ENCODE measurements around the gene LIF.

Gene LIF

DNA sequence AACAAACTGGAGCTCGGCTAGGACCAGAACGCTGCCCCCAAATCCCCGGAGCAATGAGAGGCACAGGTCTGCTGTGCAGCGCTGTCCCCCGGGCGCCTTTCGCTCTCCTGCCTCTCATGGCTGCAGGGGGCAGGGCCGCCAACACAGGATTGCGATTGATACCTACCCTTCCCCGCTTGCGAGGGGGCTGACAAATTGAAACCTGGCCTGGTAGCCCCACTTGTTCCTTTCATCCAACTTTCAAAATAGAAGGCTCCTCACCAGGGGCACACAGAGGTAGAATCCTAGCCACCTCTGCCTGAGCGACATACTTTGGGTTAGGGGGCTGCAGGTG, 43.4 kb upstream of the LIF start:
- no peaks in the 10 kb centered on the region for H3K9me3 ChIP-seq (ENCODE audit: control insufficient read depth in 1 of 2, low read length in 2 of 2)
- H3K4me3 ChIP-seq (ENCODE audit: low read depth in 1 of 2, low read length in 2 of 2), result peak overlapping the region; percentile 67 to 82
- peak overlapping the region; percentile 65 for H3K27ac ChIP-seq (ENCODE audit: low read depth, low read length)
- no peaks in the 10 kb centered on the region for H3K27me3 ChIP-seq (ENCODE audit: control insufficient read depth in 1 of 2, insufficient read depth in 2 of 2, low read length in 2 of 2)
- peak overlapping the region; percentile 23 to 43 for H3K9ac ChIP-seq (ENCODE audit: low read depth in 1 of 2, low read length in 2 of 2)
- peaks cover 15 to 35% of the 10 kb centered on the region in 2 donors for H3K36me3 ChIP-seq (ENCODE audit: control insufficient read depth in 1 of 2, insufficient read depth in 2 of 2, low read length in 2 of 2)
- H3K4me1 ChIP-seq (ENCODE audit: control insufficient read depth in 1 of 2, insufficient read depth in 2 of 2, low read length in 2 of 2), result peaks cover 28 to 36% of the 10 kb centered on the region in 2 donors

DNA sequence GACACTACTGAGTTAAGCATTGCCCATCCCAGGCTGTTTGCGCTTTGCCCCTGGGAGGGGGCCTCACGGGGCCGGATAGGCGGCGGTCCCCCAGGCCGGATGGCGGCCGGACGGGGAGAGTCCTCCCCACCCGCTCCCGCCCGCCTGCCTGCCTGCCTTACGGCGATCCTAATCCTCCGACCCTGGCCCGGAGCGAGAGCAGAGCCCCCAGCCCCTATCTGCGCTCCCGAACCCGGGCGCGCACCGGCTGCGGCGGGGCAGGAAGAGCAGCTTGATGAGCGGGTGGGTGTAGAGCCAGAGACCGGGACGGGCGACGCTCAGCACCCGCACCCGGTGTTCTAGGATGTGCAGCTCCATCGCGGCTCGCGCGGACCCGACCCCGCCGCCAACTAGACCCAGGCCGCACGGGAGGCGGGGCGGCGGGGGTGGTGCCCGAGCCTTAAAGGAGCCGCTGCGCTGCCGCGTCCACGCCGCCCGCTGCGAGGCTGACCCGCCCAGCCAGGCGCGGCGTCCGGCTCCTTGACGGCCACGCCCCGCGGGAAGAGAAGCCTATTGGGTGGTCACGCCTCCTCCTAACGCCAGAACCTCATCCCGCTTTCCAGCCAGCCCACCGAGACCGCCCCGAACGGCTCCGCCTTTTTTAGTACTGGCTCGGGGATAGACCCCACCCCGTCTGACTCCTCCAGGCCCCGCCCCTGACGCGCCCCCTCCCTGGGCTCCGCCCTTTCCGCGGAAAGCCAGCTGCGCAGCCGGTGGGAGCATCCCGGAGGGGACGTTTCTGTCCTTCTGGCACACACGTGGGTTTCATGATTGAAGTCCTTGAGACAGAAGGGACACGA, 42.8 kb upstream of the LIF start, which contains the start of gene CASTOR1:
Gene CASTOR1 (minus strand): TSS at position 365 of the 839 bp plus-strand sequence. CDS start 8 bp downstream, at position 357.
- no peaks in the 10 kb centered on the region for H3K27me3 ChIP-seq (ENCODE audit: control insufficient read depth in 1 of 2, insufficient read depth in 2 of 2, low read length in 2 of 2)
- H3K9ac ChIP-seq (ENCODE audit: low read depth in 1 of 2, low read length in 2 of 2), result peak within 1 kb of the TSS; percentile 61 to 69
- H3K4me3 ChIP-seq (ENCODE audit: low read depth in 1 of 2, low read length in 2 of 2), result peak within 1 kb of the TSS; percentile 82
- no peaks in the 10 kb centered on the region for H3K9me3 ChIP-seq (ENCODE audit: control insufficient read depth in 1 of 2, low read length in 2 of 2)
- H3K27ac ChIP-seq (ENCODE audit: low read depth, low read length), result peak within 1 kb of the TSS; percentile 71
- H3K4me1 ChIP-seq (ENCODE audit: control insufficient read depth in 1 of 2, insufficient read depth in 2 of 2, low read length in 2 of 2), result peaks cover 28 to 36% of the 10 kb centered on the region in 2 donors
- peaks cover 13 to 29% of the 10 kb centered on the region in 2 donors for H3K36me3 ChIP-seq (ENCODE audit: control insufficient read depth in 1 of 2, insufficient read depth in 2 of 2, low read length in 2 of 2)

DNA sequence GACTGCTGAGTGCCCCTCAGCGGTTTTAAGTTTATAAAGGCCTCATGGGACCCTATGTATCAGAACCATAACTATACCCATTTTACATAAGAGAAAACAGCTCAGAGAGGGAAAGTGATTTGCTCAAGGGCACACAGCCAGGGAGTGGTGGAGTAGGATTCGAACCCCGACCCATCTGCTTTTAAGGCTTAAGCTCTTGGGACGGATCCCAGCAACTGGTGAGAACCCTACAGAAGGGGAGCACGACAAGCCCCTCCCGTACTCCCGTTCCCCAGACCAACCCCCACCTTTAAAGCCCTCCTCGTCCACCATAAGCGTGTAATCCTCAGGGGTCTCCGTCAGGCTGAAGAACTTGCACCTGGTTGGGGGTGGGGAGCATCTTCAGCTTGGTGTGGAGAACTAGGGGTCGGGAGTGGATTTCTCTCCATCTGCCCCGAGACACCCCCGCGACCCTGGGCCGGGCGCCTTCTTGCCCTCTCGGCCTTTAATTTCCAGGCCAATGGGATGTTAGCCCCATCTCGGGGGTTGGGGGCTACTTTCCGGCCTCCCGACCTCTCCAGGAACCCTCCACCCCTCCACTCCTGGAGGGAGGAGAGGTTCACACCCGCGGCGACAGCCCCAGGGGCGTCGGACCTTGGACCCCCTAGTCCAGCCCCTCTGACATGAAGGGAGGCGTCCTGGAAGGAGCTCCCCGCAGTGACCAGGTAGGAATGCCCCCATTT, 42.0 kb upstream of the LIF start:
- H3K27me3 ChIP-seq (ENCODE audit: control insufficient read depth in 1 of 2, insufficient read depth in 2 of 2, low read length in 2 of 2), result no peaks in the 10 kb centered on the region
- peak overlapping the region; percentile 61 to 69 for H3K9ac ChIP-seq (ENCODE audit: low read depth in 1 of 2, low read length in 2 of 2)
- peak overlapping the region; percentile 71 for H3K27ac ChIP-seq (ENCODE audit: low read depth, low read length)
- H3K4me1 ChIP-seq (ENCODE audit: control insufficient read depth in 1 of 2, insufficient read depth in 2 of 2, low read length in 2 of 2), result peaks cover 28 to 36% of the 10 kb centered on the region in 2 donors
- peaks cover 6 to 21% of the 10 kb centered on the region in 2 donors for H3K36me3 ChIP-seq (ENCODE audit: control insufficient read depth in 1 of 2, insufficient read depth in 2 of 2, low read length in 2 of 2)
- no peaks in the 10 kb centered on the region for H3K9me3 ChIP-seq (ENCODE audit: control insufficient read depth in 1 of 2, low read length in 2 of 2)
- peak overlapping the region; percentile 82 for H3K4me3 ChIP-seq (ENCODE audit: low read depth in 1 of 2, low read length in 2 of 2)

DNA sequence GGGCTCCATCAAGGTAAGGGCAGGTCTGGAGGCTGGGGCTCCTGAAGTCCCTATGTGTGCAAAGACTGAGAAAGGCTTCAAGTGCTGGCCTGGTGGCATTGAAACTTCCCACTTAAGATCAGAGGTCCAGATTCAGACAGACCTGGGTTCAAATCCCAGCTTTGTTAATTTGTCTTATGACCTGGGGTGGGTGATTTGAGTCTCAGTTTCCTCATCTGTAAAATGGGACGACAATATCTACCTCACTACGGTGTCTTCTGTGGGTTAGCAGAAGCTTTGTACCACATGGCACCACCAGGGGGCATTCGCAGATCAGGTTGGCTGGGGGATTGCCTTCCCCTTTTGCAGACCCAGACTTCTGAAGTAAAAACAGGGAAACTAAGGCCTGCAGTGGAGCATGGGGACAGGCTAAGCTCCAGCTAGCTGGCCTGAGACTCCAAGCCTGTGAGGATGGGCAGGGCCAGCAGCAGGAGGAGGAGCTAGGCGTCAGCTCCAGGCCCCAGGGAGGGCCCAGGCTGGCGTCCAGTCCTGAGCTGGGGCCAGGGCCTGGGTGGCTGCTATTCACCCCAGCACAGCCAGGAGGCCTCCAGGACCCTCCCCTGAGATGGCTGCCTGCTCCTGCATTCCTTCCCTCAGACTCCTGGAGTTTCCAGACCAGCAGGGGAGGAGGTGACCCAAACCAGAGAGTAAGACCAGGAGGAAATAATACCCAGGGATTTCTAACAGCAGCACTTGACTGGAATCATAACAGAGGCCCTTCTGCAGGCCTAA, 41.3 kb upstream of the LIF start:
- H3K9me3 ChIP-seq (ENCODE audit: control insufficient read depth in 1 of 2, low read length in 2 of 2), result no peaks in the 10 kb centered on the region
- peak overlapping the region in 1 of 2 donors; percentile 69 for H3K9ac ChIP-seq (ENCODE audit: low read depth in 1 of 2, low read length in 2 of 2)
- H3K27me3 ChIP-seq (ENCODE audit: control insufficient read depth in 1 of 2, insufficient read depth in 2 of 2, low read length in 2 of 2), result no peaks in the 10 kb centered on the region
- H3K36me3 ChIP-seq (ENCODE audit: control insufficient read depth in 1 of 2, insufficient read depth in 2 of 2, low read length in 2 of 2), result peaks cover 0 to 14% of the 10 kb centered on the region in 2 donors
- H3K4me3 ChIP-seq (ENCODE audit: low read depth in 1 of 2, low read length in 2 of 2), result peak overlapping the region; percentile 82
- peaks cover 28 to 36% of the 10 kb centered on the region in 2 donors for H3K4me1 ChIP-seq (ENCODE audit: control insufficient read depth in 1 of 2, insufficient read depth in 2 of 2, low read length in 2 of 2)
- H3K27ac ChIP-seq (ENCODE audit: low read depth, low read length), result no peak overlapping the region

DNA sequence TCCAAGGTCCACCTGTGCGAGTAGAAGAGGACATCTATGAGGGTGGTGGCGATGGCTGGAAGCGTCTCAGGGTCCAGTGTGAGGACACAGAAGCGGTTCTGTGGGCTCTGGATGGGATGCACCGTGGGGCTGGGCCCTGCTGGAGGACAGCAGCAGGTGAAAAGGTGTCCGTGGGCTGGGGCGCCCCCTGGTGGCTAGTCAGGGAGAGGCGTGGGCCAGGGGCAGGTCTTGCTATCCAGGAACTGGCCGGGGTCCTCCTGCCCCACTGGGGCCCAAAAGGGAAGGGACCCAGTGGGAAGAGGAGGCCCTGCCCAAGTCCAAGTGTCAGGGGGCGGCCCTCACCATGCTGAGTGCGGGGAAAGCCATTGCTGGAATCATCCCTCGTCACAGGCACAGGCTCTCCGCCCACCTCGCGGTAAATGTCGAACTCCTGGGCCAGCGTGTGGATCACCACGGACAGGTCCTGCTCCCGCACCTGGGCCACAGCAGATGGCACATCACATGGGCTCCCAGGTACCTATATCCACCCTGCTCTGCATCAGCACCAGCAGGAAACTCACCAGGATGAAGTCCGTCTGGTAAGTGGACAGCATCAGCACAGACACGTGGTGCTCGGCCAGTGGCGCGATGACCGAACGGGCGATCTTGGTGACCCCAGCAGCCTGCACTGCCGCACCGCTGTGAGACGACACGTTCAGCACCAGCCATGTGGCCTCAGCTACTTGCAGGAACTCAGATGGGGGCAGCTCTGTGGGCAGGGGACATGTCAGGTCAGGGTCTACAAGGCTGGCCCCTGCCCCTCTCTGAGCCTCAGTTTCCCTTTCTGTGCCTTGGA, 40.5 kb upstream of the LIF start:
- no peaks in the 10 kb centered on the region for H3K9me3 ChIP-seq (ENCODE audit: control insufficient read depth in 1 of 2, low read length in 2 of 2)
- peaks cover 28 to 36% of the 10 kb centered on the region in 2 donors for H3K4me1 ChIP-seq (ENCODE audit: control insufficient read depth in 1 of 2, insufficient read depth in 2 of 2, low read length in 2 of 2)
- H3K27ac ChIP-seq (ENCODE audit: low read depth, low read length), result no peak overlapping the region
- peaks cover 0 to 6% of the 10 kb centered on the region in 2 donors for H3K36me3 ChIP-seq (ENCODE audit: control insufficient read depth in 1 of 2, insufficient read depth in 2 of 2, low read length in 2 of 2)
- H3K4me3 ChIP-seq (ENCODE audit: low read depth in 1 of 2, low read length in 2 of 2), result no peak overlapping the region
- H3K9ac ChIP-seq (ENCODE audit: low read depth in 1 of 2, low read length in 2 of 2), result peak overlapping the region in 1 of 2 donors; percentile 16
- H3K27me3 ChIP-seq (ENCODE audit: control insufficient read depth in 1 of 2, insufficient read depth in 2 of 2, low read length in 2 of 2), result no peaks in the 10 kb centered on the region

DNA sequence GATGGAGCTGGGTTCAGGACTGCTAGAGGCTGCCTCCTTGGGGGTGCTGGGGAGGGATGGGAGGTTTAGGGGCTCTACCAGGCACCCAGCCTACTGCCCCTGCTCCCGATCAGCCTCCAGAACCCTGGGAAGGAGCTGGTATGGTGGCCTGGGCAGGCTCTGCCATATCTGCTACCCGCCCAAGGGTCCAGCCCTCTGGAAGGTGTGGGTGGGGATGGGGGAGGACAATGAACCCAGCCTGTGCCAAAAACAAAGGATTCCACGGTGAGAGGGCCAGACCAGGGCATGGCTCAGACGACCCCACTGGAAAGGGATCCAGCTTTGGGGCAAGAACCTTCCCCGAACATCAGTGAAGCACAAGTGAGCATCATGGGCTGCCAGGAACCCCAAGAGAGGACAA, 39.8 kb upstream of the LIF start:
- Histone ChIP-seq H3K9me3 (ENCODE audit: control insufficient read depth in 1 of 2, low read length in 2 of 2) (no peaks in the 10 kb centered on the region), H3K27me3 (ENCODE audit: control insufficient read depth in 1 of 2, insufficient read depth in 2 of 2, low read length in 2 of 2) (no peaks in the 10 kb centered on the region), H3K4me1 (ENCODE audit: control insufficient read depth in 1 of 2, insufficient read depth in 2 of 2, low read length in 2 of 2) (peaks cover 25 to 35% of the 10 kb centered on the region in 2 donors), H3K27ac (ENCODE audit: low read depth, low read length) (no peak overlapping the region), H3K4me3 (ENCODE audit: low read depth in 1 of 2, low read length in 2 of 2) (no peak overlapping the region), H3K9ac (ENCODE audit: low read depth in 1 of 2, low read length in 2 of 2) (no peak overlapping the region), H3K36me3 (ENCODE audit: control insufficient read depth in 1 of 2, insufficient read depth in 2 of 2, low read length in 2 of 2) (peaks cover 0 to 4% of the 10 kb centered on the region in 2 donors)

DNA sequence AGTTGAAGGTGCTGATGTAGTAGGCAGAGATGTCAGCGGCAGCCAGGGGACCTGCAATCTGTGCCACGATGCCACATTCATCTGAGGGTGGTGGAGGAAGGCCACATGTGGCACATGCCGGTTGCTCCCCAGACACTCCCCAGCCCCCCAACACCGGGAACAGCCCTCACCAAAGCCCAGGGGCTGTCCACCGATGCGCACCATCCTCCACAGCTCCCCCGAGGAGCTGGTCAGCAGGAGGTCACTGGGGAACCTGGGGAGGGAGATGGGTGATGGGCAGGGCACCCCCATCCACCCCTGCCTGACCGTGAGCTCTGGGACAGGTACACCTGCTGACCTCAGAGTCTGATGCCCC, 39.3 kb upstream of the LIF start:
- H3K9ac ChIP-seq (ENCODE audit: low read depth in 1 of 2, low read length in 2 of 2), result no peak overlapping the region
- peaks cover 20 to 30% of the 10 kb centered on the region in 2 donors for H3K4me1 ChIP-seq (ENCODE audit: control insufficient read depth in 1 of 2, insufficient read depth in 2 of 2, low read length in 2 of 2)
- no peak overlapping the region for H3K27ac ChIP-seq (ENCODE audit: low read depth, low read length)
- no peaks in the 10 kb centered on the region for H3K9me3 ChIP-seq (ENCODE audit: control insufficient read depth in 1 of 2, low read length in 2 of 2)
- H3K27me3 ChIP-seq (ENCODE audit: control insufficient read depth in 1 of 2, insufficient read depth in 2 of 2, low read length in 2 of 2), result no peaks in the 10 kb centered on the region
- H3K36me3 ChIP-seq (ENCODE audit: control insufficient read depth in 1 of 2, insufficient read depth in 2 of 2, low read length in 2 of 2), result peaks cover 0 to 4% of the 10 kb centered on the region in 2 donors
- no peak overlapping the region for H3K4me3 ChIP-seq (ENCODE audit: low read depth in 1 of 2, low read length in 2 of 2)

DNA sequence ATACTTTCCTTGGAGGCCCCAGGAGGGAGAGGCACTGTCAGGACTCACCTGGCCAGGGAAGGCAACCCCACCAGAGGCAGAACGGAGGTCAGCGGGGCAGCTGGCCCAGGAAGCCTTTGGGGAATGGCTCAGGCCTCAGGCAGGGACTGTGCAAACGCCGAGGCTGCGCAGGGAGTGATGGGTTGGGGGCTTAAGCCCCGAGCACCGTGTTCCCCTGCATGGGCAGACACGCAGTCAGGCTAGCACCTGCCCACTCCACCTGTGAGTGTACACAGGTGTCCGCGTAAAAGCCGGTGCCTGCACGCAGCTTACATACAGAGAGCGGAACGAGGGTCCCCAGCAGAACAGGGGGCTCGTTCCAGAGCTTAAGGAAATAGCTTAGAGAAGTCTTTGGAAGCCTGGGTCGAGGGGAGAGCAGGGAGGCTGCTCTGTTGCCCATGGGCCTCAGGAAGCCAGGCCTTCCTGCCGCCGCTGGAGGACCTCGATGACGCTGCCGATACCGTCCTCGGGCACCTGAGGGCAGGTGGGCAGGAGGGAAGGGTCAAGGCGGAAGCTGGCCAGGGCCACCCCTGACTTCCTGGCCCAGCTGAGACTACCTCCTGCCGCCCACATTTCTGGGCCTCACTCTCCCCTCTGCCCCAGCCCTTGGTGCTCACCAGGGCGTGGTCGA, 38.8 kb upstream of the LIF start:
- H3K9me3 ChIP-seq (ENCODE audit: control insufficient read depth in 1 of 2, low read length in 2 of 2), result no peaks in the 10 kb centered on the region
- no peaks in the 10 kb centered on the region for H3K27me3 ChIP-seq (ENCODE audit: control insufficient read depth in 1 of 2, insufficient read depth in 2 of 2, low read length in 2 of 2)
- H3K36me3 ChIP-seq (ENCODE audit: control insufficient read depth in 1 of 2, insufficient read depth in 2 of 2, low read length in 2 of 2), result peaks cover 0 to 4% of the 10 kb centered on the region in 2 donors
- no peak overlapping the region for H3K4me3 ChIP-seq (ENCODE audit: low read depth in 1 of 2, low read length in 2 of 2)
- no peak overlapping the region for H3K9ac ChIP-seq (ENCODE audit: low read depth in 1 of 2, low read length in 2 of 2)
- H3K4me1 ChIP-seq (ENCODE audit: control insufficient read depth in 1 of 2, insufficient read depth in 2 of 2, low read length in 2 of 2), result peaks cover 15 to 25% of the 10 kb centered on the region in 2 donors
- H3K27ac ChIP-seq (ENCODE audit: low read depth, low read length), result no peak overlapping the region

DNA sequence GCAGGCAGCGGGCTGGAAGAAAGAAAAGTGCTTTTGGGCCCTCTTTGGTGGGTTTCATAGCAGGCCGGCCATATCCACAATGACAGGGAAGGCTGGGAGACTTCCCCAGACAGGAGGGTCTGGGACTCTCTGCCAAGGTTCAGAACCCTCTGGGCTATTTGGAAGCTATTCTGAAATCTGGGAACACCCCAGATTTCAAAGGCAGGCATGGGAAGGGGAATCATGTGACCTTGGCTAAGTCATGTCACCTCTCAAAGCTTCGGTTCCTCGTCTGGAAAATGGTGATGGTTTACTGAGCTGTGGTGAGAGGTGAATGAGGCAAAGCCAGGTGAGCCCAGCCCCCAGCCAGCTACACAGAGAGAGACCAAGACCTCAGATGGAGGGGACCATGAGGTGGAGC, 38.1 kb upstream of the LIF start:
- Histone ChIP-seq H3K27ac (ENCODE audit: low read depth, low read length) (no peak overlapping the region), H3K4me1 (ENCODE audit: control insufficient read depth in 1 of 2, insufficient read depth in 2 of 2, low read length in 2 of 2) (peaks cover 10 to 19% of the 10 kb centered on the region in 2 donors), H3K9ac (ENCODE audit: low read depth in 1 of 2, low read length in 2 of 2) (no peak overlapping the region), H3K4me3 (ENCODE audit: low read depth in 1 of 2, low read length in 2 of 2) (no peak overlapping the region), H3K27me3 (ENCODE audit: control insufficient read depth in 1 of 2, insufficient read depth in 2 of 2, low read length in 2 of 2) (no peaks in the 10 kb centered on the region), H3K36me3 (ENCODE audit: control insufficient read depth in 1 of 2, insufficient read depth in 2 of 2, low read length in 2 of 2) (peaks cover 0 to 4% of the 10 kb centered on the region in 2 donors), H3K9me3 (ENCODE audit: control insufficient read depth in 1 of 2, low read length in 2 of 2) (no peaks in the 10 kb centered on the region)

Data from duodenal mucosa (tissue), 2 donors.